Measurements from ENCODE around the gene HAL.

HAL gene

DNA sequence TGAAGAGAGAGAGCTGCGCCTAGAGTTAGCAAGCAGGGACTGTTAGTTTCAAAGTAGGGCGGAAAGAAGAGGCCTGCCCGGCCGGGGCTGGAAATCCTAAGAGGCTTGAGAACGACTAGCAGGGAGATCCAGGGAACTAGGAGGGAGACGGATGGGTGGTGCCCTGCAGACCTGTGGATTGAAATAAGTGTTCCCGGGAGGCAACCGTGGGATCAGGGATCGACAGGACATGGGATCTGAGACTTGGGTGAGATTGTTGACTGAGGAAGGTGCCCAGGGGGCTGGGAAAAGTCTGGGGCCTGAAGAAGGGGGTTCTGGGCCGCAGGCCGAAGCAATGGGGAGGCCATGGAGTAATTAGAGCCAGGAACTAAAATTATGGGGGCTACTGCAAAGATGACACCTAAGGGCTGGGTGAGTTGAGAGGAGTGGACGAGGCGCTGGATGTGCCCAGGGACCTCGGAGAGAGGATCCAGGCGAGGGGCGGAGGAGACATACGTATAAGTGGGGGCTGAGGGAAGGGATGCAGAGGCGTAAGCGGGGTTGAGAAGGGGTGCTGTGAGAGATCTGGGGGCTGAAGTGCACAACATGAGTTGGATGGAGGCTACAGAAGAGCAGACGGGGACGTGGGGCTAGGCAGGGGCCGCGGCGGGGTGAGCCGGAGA is 38.6 kb upstream of the HAL start:
- H3K27me3 ChIP-seq (ENCODE audit: control insufficient read depth, insufficient read depth, low read length) = no peaks in the 10 kb centered on the region
- no peaks in the 10 kb centered on the region for H3K9me3 ChIP-seq (replicated peaks; ENCODE audit: low read length)
- H3K4me2 ChIP-seq (ENCODE audit: low read length) = peak overlapping the region; percentile 92
- H3K9ac ChIP-seq (ENCODE audit: low read depth, low read length) = peak overlapping the region; percentile 82
- peaks cover 12% of the 10 kb centered on the region for H3K4me1 ChIP-seq (ENCODE audit: control insufficient read depth, insufficient read depth, low read length)
- H3K4me3 ChIP-seq (ENCODE audit: low read length) = peak overlapping the region; percentile 86
- H3K36me3 ChIP-seq (ENCODE audit: insufficient read depth, low read length) = no peaks in the 10 kb centered on the region

DNA sequence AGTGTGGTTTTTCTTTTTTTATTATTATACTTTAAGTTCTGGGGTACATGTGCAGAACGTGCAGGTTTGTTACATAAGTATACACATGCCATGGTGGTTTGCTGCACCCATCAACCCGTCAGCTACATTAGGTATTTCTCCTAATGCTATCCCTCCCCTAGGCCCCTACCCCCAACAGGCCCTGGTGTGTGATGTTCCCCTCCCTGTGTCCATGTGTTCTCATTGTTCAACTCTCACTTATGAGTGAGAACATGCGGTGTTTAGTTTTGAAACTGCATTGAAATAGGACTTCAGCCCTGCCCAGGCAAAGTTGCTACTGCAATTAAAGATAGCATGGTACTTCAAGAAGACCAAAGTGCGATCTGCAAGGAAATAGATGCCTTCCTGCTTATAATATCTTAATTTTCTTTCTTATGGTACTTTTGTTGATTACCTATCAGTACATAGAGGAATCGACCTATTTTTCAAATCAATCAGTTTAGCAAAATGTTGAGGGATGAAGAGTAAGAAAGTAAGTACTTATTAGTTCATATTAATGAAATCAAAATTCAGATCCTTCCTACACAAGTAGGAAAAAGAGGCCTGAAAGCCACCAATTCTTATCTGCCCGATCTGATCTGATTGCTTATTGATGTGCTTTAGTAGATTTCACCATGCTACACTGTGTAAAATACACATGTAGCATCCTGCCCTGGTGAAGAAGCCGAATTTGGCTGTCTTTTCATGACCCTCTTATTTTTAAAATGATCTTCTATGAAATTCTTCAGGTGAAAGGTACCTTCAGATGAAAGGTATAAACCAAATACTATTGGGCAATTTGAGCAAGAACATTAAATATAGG is 37.6 kb upstream of the HAL start:
- Histone ChIP-seq H3K9me3 (replicated peaks; ENCODE audit: low read length) (no peaks in the 10 kb centered on the region), H3K9ac (ENCODE audit: low read depth, low read length) (peak overlapping the region; percentile 82), H3K36me3 (ENCODE audit: insufficient read depth, low read length) (no peaks in the 10 kb centered on the region), H3K4me3 (ENCODE audit: low read length) (peak overlapping the region; percentile 86), H3K4me1 (ENCODE audit: control insufficient read depth, insufficient read depth, low read length) (peaks cover 12% of the 10 kb centered on the region), H3K4me2 (ENCODE audit: low read length) (peak overlapping the region; percentile 92), H3K27me3 (ENCODE audit: control insufficient read depth, insufficient read depth, low read length) (no peaks in the 10 kb centered on the region)

DNA sequence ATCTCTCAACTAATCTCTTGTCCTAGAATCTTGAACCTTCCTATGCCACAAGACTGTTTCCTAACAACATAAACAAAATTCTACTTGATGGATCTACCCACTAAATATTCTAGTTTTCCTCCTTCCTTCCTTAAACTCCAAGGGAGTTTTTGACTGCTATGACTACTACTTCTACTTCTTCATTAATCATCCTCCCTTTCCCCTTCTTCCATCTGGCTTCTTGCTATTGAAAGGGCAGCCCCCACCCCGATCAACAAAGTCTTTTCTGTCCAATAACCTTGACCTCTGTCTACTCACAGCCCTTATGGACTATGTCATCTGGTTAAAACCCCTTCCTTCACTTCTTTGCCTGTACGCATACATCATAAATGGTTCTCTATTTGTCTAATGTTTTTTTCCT is 33.7 kb upstream of the HAL start:
- Histone ChIP-seq H3K4me3 (ENCODE audit: low read length) (no peak overlapping the region), H3K9ac (ENCODE audit: low read depth, low read length) (no peak overlapping the region), H3K4me1 (ENCODE audit: control insufficient read depth, insufficient read depth, low read length) (peaks cover 8% of the 10 kb centered on the region), H3K4me2 (ENCODE audit: low read length) (no peak overlapping the region), H3K9me3 (replicated peaks; ENCODE audit: low read length) (no peaks in the 10 kb centered on the region), H3K36me3 (ENCODE audit: insufficient read depth, low read length) (peaks cover 16% of the 10 kb centered on the region), H3K27me3 (ENCODE audit: control insufficient read depth, insufficient read depth, low read length) (no peaks in the 10 kb centered on the region)

DNA sequence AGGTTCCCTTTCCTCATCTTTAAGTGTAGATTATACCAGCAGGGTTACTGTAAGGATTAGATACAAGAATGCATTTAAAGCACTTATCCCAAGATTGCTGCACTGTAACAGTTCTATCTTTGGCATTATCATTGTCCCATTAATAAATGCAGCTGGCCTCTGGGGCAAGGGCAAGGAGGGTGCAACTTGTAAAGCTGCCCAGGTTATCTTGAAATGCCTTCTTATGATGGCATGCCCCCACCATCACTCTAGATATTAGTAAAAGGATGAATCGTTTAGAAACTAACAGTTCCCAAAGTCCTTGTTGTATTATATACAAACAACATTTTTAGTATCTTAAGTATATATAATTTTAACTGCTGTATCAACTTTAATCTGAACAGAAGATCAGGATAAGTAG is 32.4 kb upstream of the HAL start:
- H3K27me3 ChIP-seq (ENCODE audit: control insufficient read depth, insufficient read depth, low read length) = no peaks in the 10 kb centered on the region
- H3K4me3 ChIP-seq (ENCODE audit: low read length) = no peak overlapping the region
- H3K4me1 ChIP-seq (ENCODE audit: control insufficient read depth, insufficient read depth, low read length) = no peaks in the 10 kb centered on the region
- H3K9ac ChIP-seq (ENCODE audit: low read depth, low read length) = no peak overlapping the region
- no peak overlapping the region for H3K4me2 ChIP-seq (ENCODE audit: low read length)
- no peaks in the 10 kb centered on the region for H3K9me3 ChIP-seq (replicated peaks; ENCODE audit: low read length)
- H3K36me3 ChIP-seq (ENCODE audit: insufficient read depth, low read length) = peaks cover 16% of the 10 kb centered on the region

DNA sequence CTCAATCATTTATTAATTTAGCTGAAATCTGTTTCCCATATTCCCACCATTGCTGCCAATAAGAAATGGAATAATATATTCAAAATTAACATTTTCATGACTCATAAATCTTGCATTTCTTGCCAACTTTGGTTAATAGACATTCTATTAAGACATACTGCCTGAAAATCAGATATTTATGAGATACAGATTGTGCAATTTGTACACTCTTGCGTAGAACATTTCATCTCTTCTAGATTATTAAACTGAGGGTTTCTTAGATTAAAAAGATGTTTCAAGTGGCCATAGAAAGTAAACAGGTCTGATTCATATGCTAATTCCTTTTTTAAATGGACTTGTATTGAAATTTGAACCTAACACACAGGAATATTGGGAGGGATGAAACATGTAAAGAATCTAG is 30.2 kb upstream of the HAL start:
- H3K4me1 ChIP-seq (ENCODE audit: control insufficient read depth, insufficient read depth, low read length) = no peaks in the 10 kb centered on the region
- peaks cover 24% of the 10 kb centered on the region for H3K36me3 ChIP-seq (ENCODE audit: insufficient read depth, low read length)
- H3K9me3 ChIP-seq (replicated peaks; ENCODE audit: low read length) = no peaks in the 10 kb centered on the region
- H3K9ac ChIP-seq (ENCODE audit: low read depth, low read length) = no peak overlapping the region
- no peak overlapping the region for H3K4me2 ChIP-seq (ENCODE audit: low read length)
- no peak overlapping the region for H3K4me3 ChIP-seq (ENCODE audit: low read length)
- no peaks in the 10 kb centered on the region for H3K27me3 ChIP-seq (ENCODE audit: control insufficient read depth, insufficient read depth, low read length)

DNA sequence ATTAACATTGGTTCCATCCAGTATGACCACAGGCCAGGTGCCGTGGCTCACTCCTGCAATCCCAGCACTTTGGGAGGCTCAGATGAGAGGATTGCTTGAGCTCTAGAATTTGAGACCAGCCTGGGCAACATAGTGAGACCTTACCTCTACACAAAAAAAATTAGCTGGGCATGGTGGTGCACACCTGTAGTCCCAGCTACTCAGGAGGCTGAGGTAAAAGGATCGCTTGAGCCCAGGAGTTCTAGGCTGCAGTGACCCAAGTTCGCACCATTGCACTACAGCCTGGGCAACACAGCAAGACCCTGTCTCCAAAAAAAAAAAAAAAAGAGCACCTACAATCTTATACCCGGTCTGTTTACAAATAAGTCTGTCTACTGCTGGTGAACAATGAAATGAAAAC is 29.4 kb upstream of the HAL start:
- no peaks in the 10 kb centered on the region for H3K4me1 ChIP-seq (ENCODE audit: control insufficient read depth, insufficient read depth, low read length)

DNA sequence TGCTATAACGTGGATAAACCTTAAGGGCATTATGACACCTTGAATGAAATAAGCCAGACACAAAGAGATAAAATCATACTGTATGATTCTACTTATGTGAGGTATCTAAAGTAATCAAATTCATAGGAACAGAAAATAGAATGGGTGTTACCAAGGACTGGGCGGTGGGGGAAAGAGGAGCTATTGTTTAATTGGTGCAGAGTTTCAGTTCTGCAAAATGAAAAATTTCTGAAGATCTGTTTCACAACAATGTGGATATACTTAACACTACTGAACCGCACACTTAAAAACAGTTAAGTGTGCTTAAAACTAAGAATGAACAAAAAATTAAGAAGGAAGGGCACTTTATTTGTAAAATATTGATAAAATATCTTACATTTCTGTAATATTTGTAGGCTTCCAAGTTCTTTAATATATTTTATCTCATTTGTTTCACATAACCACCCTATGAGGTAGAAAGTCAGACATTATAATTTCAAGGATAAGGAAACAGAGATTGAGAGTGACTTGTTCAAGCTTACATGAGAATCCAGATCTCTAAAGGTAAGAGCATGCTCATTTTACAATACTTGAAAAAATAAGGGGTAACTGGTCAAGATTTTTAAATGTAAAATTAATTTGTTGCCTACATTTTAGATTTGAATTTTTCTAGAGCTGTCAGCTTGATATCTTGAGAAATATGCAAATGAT is 24.3 kb upstream of the HAL start:
- no peak overlapping the region for H3K4me2 ChIP-seq (ENCODE audit: low read length)
- H3K4me1 ChIP-seq (ENCODE audit: control insufficient read depth, insufficient read depth, low read length) = no peaks in the 10 kb centered on the region
- H3K36me3 ChIP-seq (ENCODE audit: insufficient read depth, low read length) = peaks cover 12% of the 10 kb centered on the region
- no peak overlapping the region for H3K9ac ChIP-seq (ENCODE audit: low read depth, low read length)
- no peaks in the 10 kb centered on the region for H3K9me3 ChIP-seq (replicated peaks; ENCODE audit: low read length)
- no peak overlapping the region for H3K4me3 ChIP-seq (ENCODE audit: low read length)
- no peaks in the 10 kb centered on the region for H3K27me3 ChIP-seq (ENCODE audit: control insufficient read depth, insufficient read depth, low read length)

More for the DNA sequence above, 29.4 kb upstream of the HAL start:
- no peaks in the 10 kb centered on the region for H3K27me3 ChIP-seq (ENCODE audit: control insufficient read depth, insufficient read depth, low read length)
- no peaks in the 10 kb centered on the region for H3K9me3 ChIP-seq (replicated peaks; ENCODE audit: low read length)
- no peak overlapping the region for H3K4me3 ChIP-seq (ENCODE audit: low read length)
- no peak overlapping the region for H3K9ac ChIP-seq (ENCODE audit: low read depth, low read length)
- H3K36me3 ChIP-seq (ENCODE audit: insufficient read depth, low read length) = peaks cover 24% of the 10 kb centered on the region
- H3K4me2 ChIP-seq (ENCODE audit: low read length) = no peak overlapping the region

- Histone ChIP-seq H3K4me3 (ENCODE audit: low read length) (no peak overlapping the region), H3K4me1 (ENCODE audit: control insufficient read depth, insufficient read depth, low read length) (no peaks in the 10 kb centered on the region), H3K27me3 (ENCODE audit: control insufficient read depth, insufficient read depth, low read length) (no peaks in the 10 kb centered on the region), H3K9ac (ENCODE audit: low read depth, low read length) (no peak overlapping the region), H3K4me2 (ENCODE audit: low read length) (no peak overlapping the region), H3K36me3 (ENCODE audit: insufficient read depth, low read length) (peaks cover 8% of the 10 kb centered on the region), H3K9me3 (replicated peaks; ENCODE audit: low read length) (no peaks in the 10 kb centered on the region)
Measured at GRCh38 chr12:96015672-96016071, 19.5 kb upstream of the HAL start.

DNA sequence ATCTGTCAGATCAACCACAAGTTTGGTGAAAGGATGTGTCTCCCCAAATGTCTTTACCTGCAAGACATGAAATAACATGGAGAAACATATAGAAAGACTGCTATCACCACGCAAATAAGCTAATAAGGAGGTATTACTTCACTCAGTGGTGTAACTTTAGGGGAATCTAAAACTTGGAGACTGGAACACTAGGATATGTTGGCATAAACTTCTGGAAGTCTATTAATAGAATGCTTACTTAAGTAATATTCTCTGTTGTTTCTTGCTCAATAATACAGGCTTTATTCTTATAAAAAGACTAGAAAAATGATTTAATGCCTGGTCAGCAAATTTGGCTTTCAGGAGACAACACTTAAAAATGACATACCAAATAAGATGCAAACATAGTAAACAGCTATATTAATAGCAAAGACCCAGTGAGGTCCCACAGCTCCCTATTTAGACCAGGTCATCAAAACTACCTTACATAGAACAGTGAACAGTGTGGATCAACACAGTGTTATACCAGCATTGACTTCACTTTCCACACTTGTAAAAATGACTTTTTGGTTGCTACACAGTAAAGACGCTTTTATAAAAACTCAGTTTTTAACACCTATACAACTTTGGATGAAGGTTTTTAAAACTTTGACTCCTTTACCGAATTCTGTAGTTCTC is 18.9 kb upstream of the HAL start:
- Histone ChIP-seq H3K4me1 (ENCODE audit: control insufficient read depth, insufficient read depth, low read length) (no peaks in the 10 kb centered on the region), H3K36me3 (ENCODE audit: insufficient read depth, low read length) (peaks cover 8% of the 10 kb centered on the region), H3K9me3 (replicated peaks; ENCODE audit: low read length) (no peaks in the 10 kb centered on the region)

DNA sequence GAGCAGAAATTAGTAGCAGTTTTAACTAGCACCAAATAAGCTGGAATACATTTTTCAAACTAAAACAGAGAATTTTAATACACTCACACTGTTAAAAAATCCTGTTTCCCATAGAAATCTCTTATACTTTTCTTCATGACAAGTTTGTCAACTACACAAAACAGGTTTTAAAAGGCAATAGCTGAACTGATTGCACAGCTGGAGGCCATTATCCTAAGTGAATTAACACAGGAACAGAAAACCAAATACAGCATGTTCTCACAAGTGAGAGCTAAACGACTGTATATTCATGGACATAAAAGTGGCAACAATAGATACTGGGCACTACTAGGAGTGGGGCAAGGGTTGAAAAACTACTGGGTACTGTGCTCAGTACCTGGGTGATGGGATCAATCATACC is 11.6 kb upstream of the HAL start:
- Histone ChIP-seq H3K9me3 (replicated peaks; ENCODE audit: low read length) (no peaks in the 10 kb centered on the region), H3K4me2 (ENCODE audit: low read length) (no peak overlapping the region), H3K4me3 (ENCODE audit: low read length) (no peak overlapping the region), H3K9ac (ENCODE audit: low read depth, low read length) (no peak overlapping the region), H3K36me3 (ENCODE audit: insufficient read depth, low read length) (peaks cover 26% of the 10 kb centered on the region), H3K27me3 (ENCODE audit: control insufficient read depth, insufficient read depth, low read length) (no peaks in the 10 kb centered on the region), H3K4me1 (ENCODE audit: control insufficient read depth, insufficient read depth, low read length) (no peaks in the 10 kb centered on the region)

More for the DNA sequence above, 18.9 kb upstream of the HAL start:
- Histone ChIP-seq H3K9ac (ENCODE audit: low read depth, low read length) (no peak overlapping the region), H3K27me3 (ENCODE audit: control insufficient read depth, insufficient read depth, low read length) (no peaks in the 10 kb centered on the region), H3K4me3 (ENCODE audit: low read length) (no peak overlapping the region), H3K4me2 (ENCODE audit: low read length) (no peak overlapping the region)

GRCh38 chr12:96006727-96007126 is 10.6 kb upstream of the HAL start:
- Histone ChIP-seq H3K27me3 (ENCODE audit: control insufficient read depth, insufficient read depth, low read length) (no peaks in the 10 kb centered on the region), H3K9ac (ENCODE audit: low read depth, low read length) (no peak overlapping the region), H3K4me2 (ENCODE audit: low read length) (no peak overlapping the region), H3K36me3 (ENCODE audit: insufficient read depth, low read length) (peaks cover 30% of the 10 kb centered on the region), H3K4me3 (ENCODE audit: low read length) (no peak overlapping the region), H3K4me1 (ENCODE audit: control insufficient read depth, insufficient read depth, low read length) (no peaks in the 10 kb centered on the region), H3K9me3 (replicated peaks; ENCODE audit: low read length) (no peaks in the 10 kb centered on the region)
